Esophagus squamous epithelium (tissue), 5 donors: ENCODE results near the gene SCN4B. TPM values are rescaled to one million over a fixed set of nuclear protein-coding genes. Genes with fewer than 3 reads are reported as not detected.

Experiments
- DNase-seq: peaks from one replicate; lab custom pipeline; 2025; lab: John Stamatoyannopoulos, UW
- H3K27ac ChIP-seq, 4 donors: fragments of 200-600 bp; sonication (generic); one replicate each; pipeline ENCODE4 v1.5.1; 2016 to 2019; ENCODE audit warnings: mild to moderate bottlenecking in 1 of 4
- H3K27me3 ChIP-seq, 4 donors: fragments of 200-600 bp; sonication (generic); 1 replicate in 3 of 4; 2 replicates in 1 of 4; pipeline versions ENCODE4 v1.5.1 to v1.6.0; 2017 to 2021; ENCODE audit warnings: antibody characterized with exemption in 1 of 4
- H3K36me3 ChIP-seq, 3 donors: fragments of 200-600 bp; sonication (generic); one replicate each; pipeline ENCODE4 v1.5.1; 2016 to 2019
- H3K4me1 ChIP-seq, 3 donors: fragments of 200-600 bp; sonication (generic); one replicate each; pipeline ENCODE4 v1.5.1; 2017 to 2019
- H3K4me3 ChIP-seq, 4 donors: fragments of 200-600 bp; sonication (generic); 1 replicate in 3 of 4; 2 replicates in 1 of 4; pipeline ENCODE4 v1.5.1; 2016 to 2019; ENCODE audit warnings: mild to moderate bottlenecking in 2 of 4, moderate library complexity in 1 of 4
- H3K9me3 ChIP-seq, 3 donors: fragments of 200-600 bp; sonication (generic); one replicate each; pipeline ENCODE4 v1.5.1; 2016 to 2019
- CTCF ChIP-seq, 6 experiments: fragments of 450-650 bp in 4 of 6; fragments of 200-600 bp in 2 of 6; sonication (generic) in 2 of 6; IDR thresholded peaks; one replicate each; pipeline ENCODE4 v1.5.1; 2016 to 2019; ENCODE audit warnings: antibody characterized with exemption in 6 of 6, mild to moderate bottlenecking in 4 of 6, moderate library complexity in 4 of 6
- POLR2A ChIP-seq, 4 donors: fragments of 450-650 bp; IDR thresholded peaks; one replicate each; pipeline ENCODE4 v1.6.1; 2017; ENCODE audit warnings: antibody characterized with exemption in 4 of 4, mild to moderate bottlenecking in 4 of 4, moderate library complexity in 3 of 4
- WGBS, 2 donors: methylation state at CpG; one replicate each; pipeline ENCODE4 v1.1.5; 2018; 5-methylcytosine and 5-hydroxymethylcytosine counted together
- intact Hi-C: fragments of 100-400 bp; cut with DNase I; formaldehyde crosslinking; loops from one replicate; pipeline ENCODE4 v1.15.0; 2022
- total RNA-seq, 4 donors: library from RNA; depleted of rRNA; stranded (reverse); fragments of >200 nt; gene quantifications; one replicate each; pipeline ENCODE4 v1.1.0, GENCODE V29; 2016
- donor health status: DM: yes; HTN: yes; CAD: no.

The SCN4B gene
- total RNA-seq, 4 donors from 2014 or later, result 0.87 to 4.2 (median 1.3) TPM

GRCh38 chr11:118088531-118088930 lies 64.1 kb downstream of the SCN4B start:
- Histone ChIP-seq H3K27me3 (peaks cover 0 to 2% (median 0%) of the 10 kb centered on the region in 4 donors), H3K4me1 (peaks cover 9 to 70% (median 12%) of the 10 kb centered on the region in 3 donors), H3K9me3 (peaks cover 0 to 14% (median 0%) of the 10 kb centered on the region in 3 donors), H3K27ac (peak overlapping the region in 1 of 4 donors; percentile 21), H3K4me3 (no peak overlapping the region), H3K36me3 (peaks cover 0 to 45% (median 0%) of the 10 kb centered on the region in 3 donors)
- no peak for DNase-seq
- intact Hi-C loops, result no loop called here
- 37 to 48% methylated on average over 3 to 4 of the region's 4 CpGs for WGBS, 2 donors
- TF ChIP-seq POLR2A (IDR thresholded peaks at IDR 0.05) (no peak), CTCF (IDR thresholded peaks at IDR 0.05) (no peak)

- 86 to 94% methylated on average over 4 to 6 of the region's 6 CpGs for WGBS, 2 donors
- Histone ChIP-seq H3K9me3 (peaks cover 0 to 14% (median 0%) of the 10 kb centered on the region in 3 donors), H3K4me3 (no peak overlapping the region), H3K36me3 (peaks cover 0 to 51% (median 0%) of the 10 kb centered on the region in 3 donors), H3K27me3 (peaks cover 0 to 2% (median 0%) of the 10 kb centered on the region in 4 donors), H3K4me1 (peaks cover 8 to 70% (median 9%) of the 10 kb centered on the region in 3 donors), H3K27ac (peak overlapping the region in 1 of 4 donors; percentile 21)
- no peak for TF ChIP-seq POLR2A (IDR thresholded peaks at IDR 0.05)
- no peak for TF ChIP-seq CTCF (IDR thresholded peaks at IDR 0.05)
- intact Hi-C loops, result no loop called here
- no peak for DNase-seq
Measured at GRCh38 chr11:118087931-118088330, 64.7 kb downstream of the SCN4B start.

GRCh38 chr11:118086913-118087768 lies 65.5 kb downstream of the SCN4B start, which contains the start of gene SMIM35:
Gene SMIM35, minus strand, starts transcription at chr11:118086963. Its CDS starts 206 bp downstream, at chr11:118086757.
- Histone ChIP-seq H3K4me3 (no peak within 1 kb of the TSS), H3K9me3 (peaks cover 0 to 14% (median 0%) of the 10 kb centered on the region in 3 donors), H3K27me3 (peaks cover 0 to 2% (median 0%) of the 10 kb centered on the region in 4 donors), H3K27ac (no peak within 1 kb of the TSS), H3K36me3 (peaks cover 0 to 59% (median 0%) of the 10 kb centered on the region in 3 donors), H3K4me1 (peaks cover 4 to 66% (median 9%) of the 10 kb centered on the region in 3 donors)
- intact Hi-C loops, result no loop called here
- no peak for DNase-seq
- TF ChIP-seq POLR2A (IDR thresholded peaks at IDR 0.05) (no peak), CTCF (IDR thresholded peaks at IDR 0.05) (no peak)
- 48 to 54% methylated on average over 4 to 5 of the region's 5 CpGs for WGBS, 2 donors

GRCh38 chr11:118084656-118085055 lies 68.0 kb downstream of the SCN4B start:
- Histone ChIP-seq H3K27me3 (no peaks in the 10 kb centered on the region), H3K4me1 (peaks cover 2 to 71% (median 9%) of the 10 kb centered on the region in 3 donors), H3K27ac (no peak overlapping the region), H3K36me3 (peaks cover 0 to 69% (median 0%) of the 10 kb centered on the region in 3 donors), H3K9me3 (peaks cover 0 to 14% (median 0%) of the 10 kb centered on the region in 3 donors), H3K4me3 (no peak overlapping the region)
- DNase-seq, result no peak
- TF ChIP-seq POLR2A (IDR thresholded peaks at IDR 0.05) (no peak), CTCF (IDR thresholded peaks at IDR 0.05) (no peak)
- intact Hi-C loops, result no loop called here

- WGBS, 2 donors, result 15 to 37% methylated on average over 4 of the region's 4 CpGs
- H3K36me3 ChIP-seq, result peaks cover 0 to 69% (median 0%) of the 10 kb centered on the region in 3 donors
- no peaks in the 10 kb centered on the region for H3K27me3 ChIP-seq
- H3K27ac ChIP-seq, result no peak overlapping the region
- H3K4me3 ChIP-seq, result no peak overlapping the region
- no peak for TF ChIP-seq POLR2A (IDR thresholded peaks at IDR 0.05)
- intact Hi-C loops, result no loop called here
- no peak for DNase-seq
- peaks cover 2 to 75% (median 9%) of the 10 kb centered on the region in 3 donors for H3K4me1 ChIP-seq
- H3K9me3 ChIP-seq, result peaks cover 0 to 14% (median 0%) of the 10 kb centered on the region in 3 donors
Measured at GRCh38 chr11:118084247-118084646, 68.4 kb downstream of the SCN4B start.

Other genes with a start within 250 kb of the SCN4B start
- 10 to 100 TPM; 11.1 to 31.7 (median 21.0) TPM for gene TMPRSS13, start 223.4 kb downstream of the SCN4B start, total RNA-seq
- gene IL10RA, start 166.4 kb downstream of the SCN4B start, total RNA-seq, result 10 to 100 TPM in 2 of 4 donors, 1 to 10 TPM in 2; 2.2 to 21.2 (median 11.3) TPM
- 100 to 1,000 TPM; 142 to 197 (median 161) TPM for gene TMPRSS4, start 75.7 kb downstream of the SCN4B start, total RNA-seq
- not detected for gene SMIM35, start 65.9 kb downstream of the SCN4B start, total RNA-seq
- gene SCN2B, start 23.8 kb upstream of the SCN4B start, total RNA-seq, result 1 to 10 TPM in 1 of 4 donors, under 1 TPM in 1, not detected in 2; 0.38 to 1.1 TPM
- gene JAML, start 72.2 kb upstream of the SCN4B start, total RNA-seq, result 10 to 100 TPM in 2 of 4 donors, 1 to 10 TPM in 2; 2.2 to 17.9 (median 9.5) TPM
- gene MPZL3, start 99.5 kb upstream of the SCN4B start, total RNA-seq, result 10 to 100 TPM; 17.4 to 44.4 (median 32.4) TPM
- 100 to 1,000 TPM; 249 to 491 (median 352) TPM for gene MPZL2, start 111.5 kb upstream of the SCN4B start, total RNA-seq
- gene CD3E, start 151.9 kb upstream of the SCN4B start, total RNA-seq, result 1 to 10 TPM; 1.9 to 7.8 (median 3.1) TPM
- gene CD3D, start 189.9 kb upstream of the SCN4B start, total RNA-seq, result 10 to 100 TPM in 1 of 4 donors, 1 to 10 TPM in 3; 5.7 to 11.8 (median 7.2) TPM
- 1 to 10 TPM in 3 of 4 donors, under 1 TPM in 1; 0.85 to 4.0 (median 1.4) TPM for gene CD3G, start 191.5 kb upstream of the SCN4B start, total RNA-seq
- 10 to 100 TPM; 21.9 to 36.0 (median 33.2) TPM for gene UBE4A, start 206.8 kb upstream of the SCN4B start, total RNA-seq
- gene ATP5MG, start 248.8 kb upstream of the SCN4B start, total RNA-seq, result 10 to 100 TPM; 44.2 to 65.0 (median 48.8) TPM